ENCODE measurements around the gene F2RL3.

F2RL3 gene

GRCh38 chr19:16888629-16889365 lies at the start of gene F2RL3:
Gene F2RL3 (plus strand): TSS chr19:16888999. CDS start chr19:16889190, 191 bp downstream.
- no peak for TF ChIP-seq CTCF (IDR thresholded peaks at IDR 0.05)
- Histone ChIP-seq H3K27me3 (peaks cover 0 to 27% of the 10 kb centered on the region in 2 donors), H3K4me1 (peaks cover 0 to 16% (median 0%) of the 10 kb centered on the region in 4 donors), H3K27ac (no peak within 1 kb of the TSS), H3K36me3 (no peaks in the 10 kb centered on the region), H3K9me3 (no peaks in the 10 kb centered on the region), H3K4me3 (peak within 1 kb of the TSS in 1 of 2 donors; percentile 16)
- peak; percentile 33 to 65 for DNase-seq
- intact Hi-C loops (cut with DNase I; ENCODE audit: low total_unique reads), result no loop called here

- DNase-seq, result no peak
- no peak overlapping the region for H3K4me3 ChIP-seq
- TF ChIP-seq CTCF (IDR thresholded peaks at IDR 0.05), result no peak
- intact Hi-C loops (cut with DNase I; ENCODE audit: low total_unique reads), result no loop called here
- H3K27me3 ChIP-seq, result no peaks in the 10 kb centered on the region
- no peak overlapping the region for H3K27ac ChIP-seq
- H3K4me1 ChIP-seq, result peaks cover 0 to 6% (median 0%) of the 10 kb centered on the region in 4 donors
- H3K36me3 ChIP-seq, result peaks cover 34 to 97% (median 88%) of the 10 kb centered on the region in 3 donors
- no peaks in the 10 kb centered on the region for H3K9me3 ChIP-seq
Measured at GRCh38 chr19:16841391-16841926, 47.3 kb upstream of the F2RL3 start.

- Histone ChIP-seq H3K27me3 (no peaks in the 10 kb centered on the region), H3K4me3 (no peak overlapping the region), H3K36me3 (peaks cover 71 to 100% (median 93%) of the 10 kb centered on the region in 3 donors), H3K27ac (no peak overlapping the region), H3K4me1 (no peaks in the 10 kb centered on the region), H3K9me3 (no peaks in the 10 kb centered on the region)
- intact Hi-C loops (cut with DNase I; ENCODE audit: low total_unique reads), result no loop called here
- DNase-seq, result no peak
- TF ChIP-seq CTCF (IDR thresholded peaks at IDR 0.05), result no peak
Measured at GRCh38 chr19:16846901-16847300, 41.9 kb upstream of the F2RL3 start.

DNA sequence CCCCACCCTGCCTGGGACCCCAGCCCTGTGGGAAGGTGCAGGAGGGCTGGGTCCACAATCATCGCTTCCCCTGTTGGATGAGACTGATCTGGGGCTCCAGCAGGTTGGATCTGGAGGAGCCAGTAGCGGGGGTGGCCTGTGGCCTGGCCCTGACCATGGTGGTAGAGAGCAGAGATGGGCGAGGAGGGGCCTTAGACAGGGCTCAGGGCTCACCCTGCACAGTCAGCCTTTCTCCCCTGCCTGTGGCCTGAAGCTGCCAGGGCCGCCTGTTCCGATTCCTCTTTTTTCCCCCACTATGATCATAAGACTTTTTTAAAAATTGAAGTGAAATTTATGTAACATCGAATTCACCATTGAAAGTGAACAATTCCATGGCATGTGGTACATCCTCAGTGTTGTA lies 41.4 kb upstream of the F2RL3 start:
- Histone ChIP-seq H3K27me3 (no peaks in the 10 kb centered on the region), H3K27ac (no peak overlapping the region), H3K4me3 (no peak overlapping the region), H3K36me3 (peaks cover 71 to 100% (median 93%) of the 10 kb centered on the region in 3 donors), H3K4me1 (no peaks in the 10 kb centered on the region), H3K9me3 (no peaks in the 10 kb centered on the region)
- DNase-seq, result no peak
- TF ChIP-seq CTCF (IDR thresholded peaks at IDR 0.05), result no peak
- intact Hi-C loops (cut with DNase I; ENCODE audit: low total_unique reads), result no loop called here

DNA sequence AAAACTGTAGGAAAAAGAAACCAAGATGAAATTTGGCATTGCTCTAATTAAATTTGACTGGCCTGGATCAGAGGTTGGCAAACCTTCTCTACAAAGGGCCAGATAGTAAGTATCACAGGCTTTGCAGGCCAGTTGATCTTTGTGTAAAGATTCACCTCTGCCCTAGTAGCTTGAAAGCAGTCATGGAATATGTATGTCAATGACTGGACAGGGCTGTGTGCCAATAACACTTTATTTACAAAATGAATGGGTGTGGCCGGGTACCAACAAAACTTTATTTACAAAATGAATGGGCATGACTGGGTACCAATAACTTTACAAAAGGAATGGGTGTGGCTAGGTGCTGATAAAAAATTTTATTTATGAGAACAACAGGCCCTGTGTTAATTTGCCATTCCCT lies 39.6 kb upstream of the F2RL3 start:
- Histone ChIP-seq H3K36me3 (peaks cover 78 to 100% (median 93%) of the 10 kb centered on the region in 3 donors), H3K27ac (no peak overlapping the region), H3K4me1 (no peaks in the 10 kb centered on the region), H3K27me3 (no peaks in the 10 kb centered on the region), H3K4me3 (no peak overlapping the region), H3K9me3 (no peaks in the 10 kb centered on the region)
- TF ChIP-seq CTCF (IDR thresholded peaks at IDR 0.05), result no peak
- intact Hi-C loops (cut with DNase I; ENCODE audit: low total_unique reads), result no loop called here
- DNase-seq, result no peak
